ENCODE results near the gene TTC33. TPM values are rescaled to one million over a fixed set of nuclear protein-coding genes. Genes with fewer than 3 reads are reported as not detected.

The TTC33 gene
- total RNA-seq, 1 experiment from 2014 or later, result 12.6 TPM

- Histone ChIP-seq H3K4me1 (ENCODE audit: control insufficient read depth, insufficient read depth, low read length) (no peaks in the 10 kb centered on the region), H3K27me3 (ENCODE audit: control insufficient read depth, insufficient read depth, low read length) (no peaks in the 10 kb centered on the region), H3K4me3 (ENCODE audit: low read depth in 2 of 2, low read length in 2 of 2) (no peak overlapping the region), H3K36me3 (ENCODE audit: control insufficient read depth, insufficient read depth, low read length) (no peaks in the 10 kb centered on the region), H3K27ac (ENCODE audit: low read length) (no peak overlapping the region), H3K9me3 (ENCODE audit: control insufficient read depth, insufficient read depth, low read depth, low read length) (no peaks in the 10 kb centered on the region)
- BruUV-seq (replicated peaks), result no TSS peak
- DNase-seq (ENCODE audit: low read depth, low spot score) (no peak), ATAC-seq (no peak)
- CTCF ChIA-PET, result no interaction called here
- in situ Hi-C loops (cut with HindIII; ENCODE audit: low pct_unique_long_range_greater_than_20kb, low sequenced_read_pairs), result no loop called here
- intact Hi-C loops (cut with micrococcal nuclease; ENCODE audit: unreplicated experiment), result no loop called here
- POLR2A ChIA-PET, result no interaction called here
- TF ChIP-seq CTCF (IDR thresholded peaks at IDR 0.05), result no peak
- TF ChIP-seq TCF7L2 (IDR thresholded peaks at IDR 0.05; ENCODE audit: low read depth, low read length), result no peak
- TF ChIP-seq SIN3A (IDR thresholded peaks at IDR 0.05; ENCODE audit: borderline replicate concordance, insufficient read depth, low read depth, low read length), result no peak
- no peak for TF ChIP-seq POLR2AphosphoS5 (IDR thresholded peaks at IDR 0.05; ENCODE audit: low read depth, low read length)
- TF ChIP-seq REST (IDR thresholded peaks at IDR 0.05; ENCODE audit: insufficient read depth in 1 of 2, low read depth in 2 of 2, low read length in 1 of 2), result no peak
Measured at GRCh38 chr5:40700116-40700782, 55.5 kb downstream of the TTC33 start.

GRCh38 chr5:40694433-40694832, 61.3 kb downstream of the TTC33 start:
- Histone ChIP-seq H3K27me3 (ENCODE audit: control insufficient read depth, insufficient read depth, low read length) (no peaks in the 10 kb centered on the region), H3K27ac (ENCODE audit: low read length) (no peak overlapping the region), H3K36me3 (ENCODE audit: control insufficient read depth, insufficient read depth, low read length) (peaks cover 5% of the 10 kb centered on the region; the same call in 1 of the 2 replicates), H3K4me1 (ENCODE audit: control insufficient read depth, insufficient read depth, low read length) (peaks cover 10% of the 10 kb centered on the region), H3K9me3 (ENCODE audit: control insufficient read depth, insufficient read depth, low read depth, low read length) (peaks cover 3% of the 10 kb centered on the region; the same call in 1 of the 2 replicates), H3K4me3 (ENCODE audit: low read depth in 2 of 2, low read length in 2 of 2) (no peak overlapping the region)
- BruUV-seq (replicated peaks), result no TSS peak
- in situ Hi-C loops (cut with HindIII; ENCODE audit: low pct_unique_long_range_greater_than_20kb, low sequenced_read_pairs), result no loop called here
- TF ChIP-seq CTCF (IDR thresholded peaks at IDR 0.05) (no peak), SIN3A (IDR thresholded peaks at IDR 0.05; ENCODE audit: borderline replicate concordance, insufficient read depth, low read depth, low read length) (no peak), REST (IDR thresholded peaks at IDR 0.05; ENCODE audit: insufficient read depth in 1 of 2, low read depth in 2 of 2, low read length in 1 of 2) (no peak), POLR2AphosphoS5 (IDR thresholded peaks at IDR 0.05; ENCODE audit: low read depth, low read length) (no peak), TCF7L2 (IDR thresholded peaks at IDR 0.05; ENCODE audit: low read depth, low read length) (no peak)
- CTCF ChIA-PET, result no interaction called here
- DNase-seq (ENCODE audit: low read depth, low spot score) (no peak), ATAC-seq (no peak)
- intact Hi-C loops (cut with micrococcal nuclease; ENCODE audit: unreplicated experiment), result no loop called here
- POLR2A ChIA-PET, result no interaction called here
